HG02870 (cell line): ENCODE results near the gene GATM.

Source experiments
- ATAC-seq: cut with Tn5 transposase; IDR thresholded peaks from one replicate; pipeline ENCODE4 v1.9.1; 2021; ENCODE audit warnings: mild to moderate bottlenecking, moderate library complexity; ENCODE audit not compliant: unreplicated experiment

The GATM gene

GRCh38 chr15:45362419-45362818 is 15.9 kb downstream of the GATM start:
- no peak for ATAC-seq

- ATAC-seq = no peak
These were observed 16.5 kb downstream of the GATM start for GRCh38 chr15:45361878-45362277.

GRCh38 chr15:45355860-45356259 is 22.5 kb downstream of the GATM start:
- ATAC-seq = no peak

- no peak for ATAC-seq
These were observed 23.6 kb downstream of the GATM start for GRCh38 chr15:45354711-45355110.

GRCh38 chr15:45351227-45351626 is 27.1 kb downstream of the GATM start:
- ATAC-seq = no peak

- ATAC-seq = no peak
These were observed 28.7 kb downstream of the GATM start for GRCh38 chr15:45349623-45350022.

DNA sequence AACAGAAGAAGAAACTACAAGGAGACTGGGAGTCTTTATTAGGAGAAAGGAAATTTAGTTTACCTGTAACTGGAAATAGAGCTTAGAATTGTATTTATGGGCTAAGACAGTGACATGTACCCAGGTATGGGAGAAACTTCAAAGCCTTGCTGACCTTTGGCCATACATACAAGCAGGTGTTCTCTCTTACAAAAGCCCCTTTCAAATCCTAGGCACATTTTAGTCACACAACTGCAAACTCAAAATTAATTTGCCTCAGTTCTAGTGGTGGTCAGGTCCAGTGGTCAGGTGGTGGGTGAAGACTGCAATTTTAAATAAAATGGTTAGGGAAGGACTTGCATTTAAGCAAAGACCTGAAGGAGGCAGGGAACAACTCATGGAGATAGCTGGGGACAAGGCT is 30.4 kb downstream of the GATM start:
- no peak for ATAC-seq

DNA sequence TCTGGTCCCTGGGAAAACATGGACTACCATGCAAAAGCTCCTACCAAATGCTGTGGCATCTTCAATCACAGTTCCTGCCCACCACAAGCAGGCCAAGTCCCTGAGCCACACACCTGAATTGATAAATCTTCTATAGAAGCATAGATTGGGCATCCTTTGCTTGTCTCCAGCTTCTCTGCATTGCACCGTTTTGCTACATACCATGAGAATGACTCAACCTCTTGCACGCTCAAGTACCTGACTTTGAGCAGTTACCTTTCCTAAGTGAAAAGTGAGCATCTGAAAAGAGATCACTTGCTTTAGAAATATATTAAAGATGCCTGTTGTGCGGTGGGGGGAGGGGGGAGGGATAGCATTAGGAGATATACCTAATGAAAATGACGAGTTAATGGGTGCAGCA is 31.3 kb downstream of the GATM start:
- no peak for ATAC-seq

DNA sequence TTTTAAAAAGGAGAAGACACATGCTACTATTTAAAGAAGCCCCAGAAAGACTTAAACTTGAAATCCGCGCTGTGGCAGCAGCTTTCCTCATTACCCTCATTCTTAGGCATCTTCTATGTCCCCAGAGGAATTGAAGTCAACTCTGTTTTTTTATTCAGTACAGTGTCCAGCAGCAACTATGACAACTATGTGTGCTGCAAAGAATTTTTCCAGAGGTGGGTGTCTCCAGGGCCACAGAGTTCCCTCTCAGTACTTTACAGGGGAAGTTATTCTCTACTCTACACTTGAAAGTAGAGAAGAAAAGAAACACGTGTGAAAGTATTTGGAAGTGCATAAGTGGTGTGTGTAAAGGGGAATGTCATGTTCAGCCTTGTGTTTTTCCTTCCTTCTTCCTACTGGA is 32.0 kb downstream of the GATM start:
- no peak for ATAC-seq

GRCh38 chr15:45343258-45343860 is 35.0 kb downstream of the GATM start:
- no peak for ATAC-seq

- ATAC-seq = no peak
These were observed 36.6 kb downstream of the GATM start for GRCh38 chr15:45341790-45342189.

DNA sequence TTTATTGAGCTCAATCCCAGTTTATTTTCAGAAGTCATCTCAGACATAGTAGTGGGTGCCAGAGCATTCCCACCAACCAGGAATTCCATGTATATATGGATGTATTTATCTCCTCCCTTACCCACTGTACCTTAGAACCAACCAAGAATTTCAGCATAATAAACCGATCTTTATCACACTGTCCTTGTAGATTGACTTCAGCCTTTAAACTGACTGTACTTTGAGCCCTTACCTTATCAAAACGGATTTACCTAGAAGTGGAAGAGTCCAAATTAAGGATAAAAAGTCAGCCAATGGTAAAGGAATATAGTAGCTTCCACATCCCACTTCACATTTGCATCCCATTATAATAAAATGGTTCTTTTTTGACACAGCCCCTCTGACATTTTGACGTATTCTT is 37.9 kb downstream of the GATM start:
- no peak for ATAC-seq

DNA sequence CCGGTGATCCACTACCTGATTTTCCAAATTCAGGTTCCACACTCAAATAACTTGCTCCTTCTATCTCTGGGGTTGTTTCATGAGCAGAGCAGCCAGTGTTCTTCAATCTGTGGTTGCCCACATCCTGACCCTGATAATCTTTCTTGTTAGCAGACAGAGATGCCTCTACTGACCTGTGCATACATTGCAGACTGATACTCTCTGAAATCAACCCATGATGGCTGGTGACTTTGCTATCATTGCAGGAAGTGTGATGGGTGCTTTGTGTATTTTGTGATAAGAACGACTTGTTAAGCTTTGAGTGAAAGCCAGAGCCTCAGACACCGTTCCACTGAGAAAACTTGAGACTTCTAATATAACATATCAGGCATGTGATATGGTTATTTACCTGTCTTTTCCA is 39.9 kb downstream of the GATM start:
- ATAC-seq = no peak

- ATAC-seq = no peak
These were observed 41.1 kb downstream of the GATM start for GRCh38 chr15:45337224-45337623.

DNA sequence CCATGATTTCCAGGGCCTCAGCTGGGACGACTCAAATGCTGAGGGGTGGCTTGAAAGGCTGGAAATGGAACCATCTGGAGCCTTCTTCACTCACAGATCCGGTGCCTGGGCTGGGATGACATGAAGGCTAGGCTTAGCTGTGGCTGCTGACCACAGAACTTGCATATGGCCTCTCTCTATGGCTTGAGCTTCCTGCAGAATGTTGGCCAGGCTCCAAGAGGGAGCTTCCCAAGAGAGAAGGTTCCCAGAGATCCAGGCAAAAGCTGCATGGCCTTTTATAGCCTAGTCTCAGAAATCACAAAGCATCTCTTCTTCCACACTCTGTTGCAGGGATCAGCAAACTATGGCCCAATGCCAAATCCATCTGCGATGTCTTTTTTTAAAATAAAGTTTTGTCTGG is 44.8 kb downstream of the GATM start:
- ATAC-seq = no peak

DNA sequence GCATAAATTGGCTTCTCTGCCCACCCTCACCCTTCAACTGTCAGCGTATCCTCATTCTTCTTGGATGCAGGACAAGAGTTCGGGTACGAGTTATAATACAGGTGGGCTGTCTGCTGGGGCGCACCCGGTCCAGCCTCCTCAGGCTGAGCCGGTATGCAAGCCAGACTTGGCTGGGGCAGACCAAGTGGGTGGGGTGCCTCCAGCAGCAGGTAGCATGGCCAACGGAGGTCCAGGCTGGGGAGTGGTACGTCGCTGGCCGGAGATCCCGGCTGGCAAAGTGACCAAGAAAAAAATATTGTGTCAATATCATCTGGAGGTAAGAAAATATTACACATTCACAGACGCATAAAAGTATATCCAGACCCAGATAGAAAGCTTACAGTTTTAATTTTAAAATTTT is 45.6 kb downstream of the GATM start:
- ATAC-seq = no peak

DNA sequence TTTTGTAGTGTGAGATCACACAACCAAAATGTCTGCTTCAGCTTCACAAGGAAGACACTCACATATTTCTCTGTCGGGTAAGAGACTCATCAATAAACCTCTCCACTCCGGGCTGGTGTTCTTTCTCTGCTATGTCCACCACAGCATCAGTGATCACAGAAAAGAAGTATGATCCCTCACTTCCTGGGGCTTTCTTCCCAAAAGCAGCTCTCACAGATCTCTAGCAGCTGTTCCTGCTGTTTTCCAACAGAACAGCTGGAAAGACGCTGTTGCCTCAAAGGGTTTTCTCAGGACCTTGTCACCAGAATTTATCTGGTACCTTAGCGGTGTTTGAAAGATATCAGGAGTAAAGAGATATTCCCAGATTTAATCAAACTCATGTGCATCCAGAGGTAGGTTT is 46.4 kb downstream of the GATM start:
- no peak for ATAC-seq

DNA sequence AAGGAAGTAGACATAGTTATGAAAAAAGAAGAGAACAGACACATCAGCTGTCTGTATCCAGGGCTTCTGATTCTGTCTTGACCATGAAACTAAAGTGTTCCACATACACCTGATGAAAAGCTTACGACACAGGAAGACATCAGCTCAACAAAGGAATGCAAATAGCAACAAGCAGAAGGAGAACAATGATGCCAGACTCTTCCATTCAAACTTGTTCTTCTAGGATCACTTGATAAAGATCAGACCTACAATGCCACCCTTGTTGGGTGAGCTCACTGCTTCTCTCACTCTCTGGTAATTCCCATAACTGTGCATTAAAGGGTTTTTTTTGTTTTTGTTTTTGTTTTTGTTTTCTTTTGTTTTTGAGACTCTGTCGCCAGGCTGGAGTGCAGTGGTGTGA is 49.7 kb downstream of the GATM start:
- no peak for ATAC-seq

GRCh38 chr15:45326741-45327140 is 51.6 kb downstream of the GATM start:
- ATAC-seq = no peak

DNA sequence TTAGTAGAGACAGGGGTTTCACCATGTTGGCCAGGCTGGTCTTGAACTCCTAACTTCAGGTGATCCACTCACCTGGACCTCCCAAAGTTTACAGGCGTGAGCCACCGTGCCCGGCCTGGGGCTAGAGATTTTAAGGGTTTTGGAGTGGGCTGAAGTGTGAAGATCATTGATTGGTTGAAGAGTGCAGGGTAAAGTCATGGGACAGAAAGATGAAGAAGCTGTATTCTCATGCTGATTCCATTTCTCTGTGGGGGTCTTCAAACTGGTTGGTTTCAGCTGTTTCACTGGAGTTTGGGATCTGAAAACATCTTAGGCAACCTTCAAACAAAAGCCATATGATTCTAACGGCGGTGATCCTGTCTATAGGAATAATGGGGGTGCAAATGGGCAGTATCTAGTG is 52.1 kb downstream of the GATM start:
- ATAC-seq = no peak

DNA sequence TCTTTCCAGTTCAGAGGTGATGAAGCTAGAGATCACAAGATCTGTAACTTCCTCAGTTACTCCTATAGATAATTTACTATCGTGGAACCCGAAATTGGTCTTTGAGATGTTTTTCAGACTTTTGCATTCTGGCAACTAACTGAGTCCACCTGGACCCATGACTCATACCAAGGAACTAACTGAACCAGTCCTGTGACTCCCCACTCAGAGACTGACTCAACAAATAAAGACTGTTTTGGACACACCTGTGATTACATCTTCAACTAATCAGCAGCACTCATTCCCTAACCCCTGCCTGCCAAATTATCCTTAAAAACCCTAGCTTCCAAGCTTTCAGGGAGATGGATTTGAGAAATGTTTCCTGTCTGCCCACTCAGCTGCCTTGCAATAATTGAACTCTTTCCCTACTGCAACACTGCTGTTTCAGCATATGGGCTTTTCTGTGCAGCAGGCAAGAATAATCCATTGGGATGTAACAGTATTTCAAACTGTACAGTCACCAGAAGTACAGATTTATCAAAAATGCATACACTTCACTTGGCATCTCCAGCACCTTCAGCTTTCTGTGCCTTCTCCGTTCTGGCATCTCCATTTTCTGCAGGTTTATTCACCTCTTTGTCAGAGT is 57.7 kb downstream of the GATM start:
- ATAC-seq = no peak

GRCh38 chr15:45319472-45320214 is 58.7 kb downstream of the GATM start:
- no peak for ATAC-seq
